HEK293 (cell line): ENCODE measurements around the gene ABCA2.

Source experiments
- EGR2 ChIP-seq: fragments of 450-650 bp; formaldehyde crosslinking; IDR thresholded peaks from 2 replicates; pipeline ENCODE4 v1.5.1; 2016; ENCODE audit warnings: low read depth, missing biosample characterization, missing genetic modification characterization
- GFI1B ChIP-seq: fragments of 450-650 bp; formaldehyde crosslinking; IDR thresholded peaks from 2 replicates; pipeline ENCODE4 v1.5.1; 2016; ENCODE audit warnings: missing biosample characterization, missing genetic modification characterization
- HOXA7 ChIP-seq: sonication (generic); formaldehyde crosslinking; IDR thresholded peaks from 2 replicates; pipeline ENCODE4 v1.8.1; 2022; ENCODE audit warnings: missing genetic modification reagents, borderline replicate concordance
- HOXC10 ChIP-seq: sonication (generic); formaldehyde crosslinking; IDR thresholded peaks from 2 replicates; pipeline ENCODE4 v1.8.1; 2023; ENCODE audit warnings: mild to moderate bottlenecking, missing genetic modification reagents
- HOXD13 ChIP-seq: sonication (generic); formaldehyde crosslinking; IDR thresholded peaks from 2 replicates; pipeline ENCODE4 v1.8.0; 2022; ENCODE audit warnings: missing genetic modification reagents, borderline replicate concordance
- KLF8 ChIP-seq: fragments of 450-650 bp; formaldehyde crosslinking; IDR thresholded peaks from 2 replicates; pipeline ENCODE4 v1.5.1; 2016; ENCODE audit warnings: missing biosample characterization, missing genetic modification characterization
- MEIS1 ChIP-seq: sonication (generic); formaldehyde crosslinking; IDR thresholded peaks from 2 replicates; pipeline ENCODE4 v1.8.1; 2022; ENCODE audit warnings: missing genetic modification reagents, mild to moderate bottlenecking, borderline replicate concordance
- MYNN ChIP-seq: fragments of 450-650 bp; formaldehyde crosslinking; IDR thresholded peaks from 2 replicates; pipeline ENCODE4 v1.5.1; 2016; ENCODE audit warnings: missing biosample characterization, missing genetic modification characterization, borderline replicate concordance
- MZF1 ChIP-seq: fragments of 450-650 bp; formaldehyde crosslinking; IDR thresholded peaks from 2 replicates; pipeline ENCODE4 v1.5.1; 2017; ENCODE audit warnings: missing biosample characterization, missing genetic modification characterization, borderline replicate concordance
- REST ChIP-seq: fragments of 450-650 bp; formaldehyde crosslinking; IDR thresholded peaks from 2 replicates; pipeline ENCODE4 v1.5.1; 2016; ENCODE audit warnings: missing biosample characterization, missing genetic modification characterization
- SCRT2 ChIP-seq: fragments of 450-650 bp; formaldehyde crosslinking; IDR thresholded peaks from 2 replicates; pipeline ENCODE4 v1.5.1; 2016; ENCODE audit warnings: missing biosample characterization, missing genetic modification characterization
- SP3 ChIP-seq: fragments of 450-650 bp; formaldehyde crosslinking; IDR thresholded peaks from 2 replicates; pipeline ENCODE4 v1.5.1; 2016; ENCODE audit warnings: missing biosample characterization, missing genetic modification characterization
- TCF7L2 ChIP-seq: IDR thresholded peaks from 2 replicates; pipeline ENCODE4 v1.6.1; 2011; ENCODE audit warnings: low read depth, mild to moderate bottlenecking, inconsistent platforms, low read length, moderate library complexity, borderline replicate concordance
- YY1 ChIP-seq: fragments of 450-650 bp; formaldehyde crosslinking; IDR thresholded peaks from 2 replicates; pipeline ENCODE4 v1.5.1; 2018; ENCODE audit warnings: missing biosample characterization, missing genetic modification characterization
- ZFP69B ChIP-seq: fragments of 450-650 bp; formaldehyde crosslinking; IDR thresholded peaks from 2 replicates; pipeline ENCODE4 v1.5.1; 2016; ENCODE audit warnings: missing biosample characterization, missing genetic modification characterization
- ZNF112 ChIP-seq: fragments of 450-650 bp; formaldehyde crosslinking; IDR thresholded peaks from 2 replicates; pipeline ENCODE4 v1.5.0; 2017; ENCODE audit warnings: missing biosample characterization, missing genetic modification characterization
- ZNF114 ChIP-seq: fragments of 450-650 bp; formaldehyde crosslinking; IDR thresholded peaks from 2 replicates; pipeline ENCODE4 v1.5.0; 2017; ENCODE audit warnings: missing biosample characterization, missing genetic modification characterization
- ZNF133 ChIP-seq: fragments of 450-650 bp; formaldehyde crosslinking; IDR thresholded peaks from 2 replicates; pipeline ENCODE4 v1.5.1; 2016; ENCODE audit warnings: missing biosample characterization, missing genetic modification characterization
- ZNF138 ChIP-seq: fragments of 450-650 bp; formaldehyde crosslinking; IDR thresholded peaks from 2 replicates; pipeline ENCODE4 v1.5.1; 2016; ENCODE audit warnings: missing biosample characterization, missing genetic modification characterization, borderline replicate concordance
- ZNF175 ChIP-seq: fragments of 450-650 bp; formaldehyde crosslinking; IDR thresholded peaks from 2 replicates; pipeline ENCODE4 v1.5.1; 2016; ENCODE audit warnings: missing biosample characterization, missing genetic modification characterization
- ZNF202 ChIP-seq: fragments of 450-650 bp; formaldehyde crosslinking; IDR thresholded peaks from 2 replicates; pipeline ENCODE4 v1.5.1; 2016; ENCODE audit warnings: missing biosample characterization, missing genetic modification characterization, borderline replicate concordance
- ZNF248 ChIP-seq: fragments of 450-650 bp; formaldehyde crosslinking; IDR thresholded peaks from 2 replicates; pipeline ENCODE4 v1.5.1; 2017; ENCODE audit warnings: missing biosample characterization, missing genetic modification characterization
- ZNF404 ChIP-seq: fragments of 450-650 bp; formaldehyde crosslinking; IDR thresholded peaks from 2 replicates; pipeline ENCODE4 v1.5.1; 2017; ENCODE audit warnings: missing biosample characterization, missing genetic modification characterization
- ZNF426 ChIP-seq: fragments of 450-650 bp; formaldehyde crosslinking; IDR thresholded peaks from 2 replicates; pipeline ENCODE4 v1.5.1; 2017; ENCODE audit warnings: missing biosample characterization, missing genetic modification characterization, mild to moderate bottlenecking, inconsistent platforms, moderate library complexity
- ZNF48 ChIP-seq: fragments of 450-650 bp; formaldehyde crosslinking; IDR thresholded peaks from 2 replicates; pipeline ENCODE4 v1.5.1; 2016; ENCODE audit warnings: missing biosample characterization, missing genetic modification characterization
- ZNF510 ChIP-seq: fragments of 450-650 bp; formaldehyde crosslinking; IDR thresholded peaks from 2 replicates; pipeline ENCODE4 v1.5.1; 2018; ENCODE audit warnings: mild to moderate bottlenecking, missing genetic modification characterization, missing biosample characterization; ENCODE audit not compliant: insufficient replicate concordance
- ZNF514 ChIP-seq: fragments of 450-650 bp; formaldehyde crosslinking; IDR thresholded peaks from 2 replicates; pipeline ENCODE4 v1.5.1; 2016; ENCODE audit warnings: missing biosample characterization, missing genetic modification characterization
- ZNF521 ChIP-seq: fragments of 450-650 bp; formaldehyde crosslinking; IDR thresholded peaks from 2 replicates; pipeline ENCODE4 v1.5.1; 2017; ENCODE audit warnings: missing biosample characterization, mild to moderate bottlenecking, missing genetic modification characterization
- ZNF529 ChIP-seq: fragments of 450-650 bp; formaldehyde crosslinking; IDR thresholded peaks from 2 replicates; pipeline ENCODE4 v1.5.1; 2017; ENCODE audit warnings: missing genetic modification characterization, missing biosample characterization; ENCODE audit not compliant: insufficient replicate concordance
- ZNF530 ChIP-seq: fragments of 450-650 bp; formaldehyde crosslinking; IDR thresholded peaks from 2 replicates; pipeline ENCODE4 v1.5.1; 2016; ENCODE audit warnings: low read depth, missing biosample characterization, missing genetic modification characterization
- ZNF558 ChIP-seq: fragments of 450-650 bp; formaldehyde crosslinking; IDR thresholded peaks from 2 replicates; pipeline ENCODE4 v1.5.1; 2016; ENCODE audit warnings: missing biosample characterization, missing genetic modification characterization
- ZNF571 ChIP-seq: fragments of 450-650 bp; formaldehyde crosslinking; IDR thresholded peaks from 2 replicates; pipeline ENCODE4 v1.5.0; 2017; ENCODE audit warnings: missing biosample characterization, missing genetic modification characterization
- ZNF645 ChIP-seq: fragments of 450-650 bp; formaldehyde crosslinking; IDR thresholded peaks from 2 replicates; pipeline ENCODE4; 2016; ENCODE audit warnings: missing biosample characterization, missing genetic modification characterization
- ZNF654 ChIP-seq: fragments of 450-650 bp; formaldehyde crosslinking; IDR thresholded peaks from 2 replicates; pipeline ENCODE4 v1.5.1; 2016; ENCODE audit warnings: low read depth, missing biosample characterization, missing genetic modification characterization
- ZNF658 ChIP-seq: fragments of 450-650 bp; formaldehyde crosslinking; IDR thresholded peaks from 2 replicates; pipeline ENCODE4; 2016; ENCODE audit warnings: missing biosample characterization, missing genetic modification characterization
- ZNF785 ChIP-seq: fragments of 450-650 bp; formaldehyde crosslinking; IDR thresholded peaks from 2 replicates; pipeline ENCODE4 v1.5.1; 2016; ENCODE audit warnings: missing biosample characterization, missing genetic modification characterization
- ZNF792 ChIP-seq: fragments of 450-650 bp; formaldehyde crosslinking; IDR thresholded peaks from 2 replicates; pipeline ENCODE4 v1.5.1; 2016; ENCODE audit warnings: missing biosample characterization, missing genetic modification characterization
- ZNF837 ChIP-seq: fragments of 450-650 bp; formaldehyde crosslinking; IDR thresholded peaks from 2 replicates; pipeline ENCODE4 v1.5.1; 2016; ENCODE audit warnings: missing biosample characterization, missing genetic modification characterization

ABCA2 gene

GRCh38 chr9:137064027-137064879 lies 36.2 kb upstream of the ABCA2 start (continued):
- TF ChIP-seq HOXC10 (no peak), ZNF510 (tag by site-specific recombination) (no peak), GFI1B (no peak), TCF7L2 (no peak), MEIS1 (CRISPR knock-in tag) (no peak), ZNF404 (tag by site-specific recombination) (no peak), MYNN (tag by site-specific recombination) (no peak), ZNF138 (no peak), ZNF571 (tag by site-specific recombination) (no peak), ZNF645 (tag by site-specific recombination) (no peak), ZNF426 (no peak), SP3 (tag by site-specific recombination) (no peak), ZNF785 (tag by site-specific recombination) (no peak), ZNF658 (tag by site-specific recombination) (no peak), ZNF514 (tag by site-specific recombination) (no peak), ZNF530 (tag by site-specific recombination) (no peak), ZNF114 (tag by site-specific recombination) (no peak), ZNF112 (tag by site-specific recombination) (no peak), ZNF133 (no peak), MZF1 (tag by site-specific recombination) (no peak), ZNF521 (tag by site-specific recombination) (no peak), YY1 (tag by site-specific recombination) (no peak), ZNF48 (tag by site-specific recombination) (no peak), ZNF202 (tag by site-specific recombination) (no peak), EGR2 (peak; percentile 60), ZNF792 (tag by site-specific recombination) (no peak), ZNF175 (tag by site-specific recombination) (no peak), KLF8 (no peak), ZFP69B (tag by site-specific recombination) (no peak; the same call in 1 of the 2 replicates), ZNF248 (tag by site-specific recombination) (no peak), HOXA7 (CRISPR knock-in tag) (no peak), ZNF558 (tag by site-specific recombination) (no peak), REST (tag by site-specific recombination) (no peak), HOXD13 (CRISPR knock-in tag) (no peak), ZNF529 (tag by site-specific recombination) (no peak), SCRT2 (tag by site-specific recombination) (no peak), ZNF837 (tag by site-specific recombination) (no peak), ZNF654 (tag by site-specific recombination) (peak; percentile 48)
